ENCODE data around the gene KLHL42.

The KLHL42 gene

GRCh38 chr12:27852117-27852516, 72.1 kb downstream of the KLHL42 start:
- in situ Hi-C loops (cut with MboI; ENCODE audit: low sequenced_read_pairs): no loop called here

Data from HL-60/S4 (cell line).